Hematopoietic multipotent progenitor cell treated with erythropoietin and hydrocortisone succinate and interleukin-3 and kit ligand, for 6 days (in vitro differentiated cells): Measurements from ENCODE around the gene CLN6.
"Not testable (repeated sequence)": the region's sequence is repeated elsewhere in the genome, so short reads cannot be mapped to it uniquely, and the experiment has no call there.

Source experiments
- DNase-seq: peaks from one replicate; pipeline ENCODE4 v3.0.0-alpha.2; 2015

Gene CLN6

DNA sequence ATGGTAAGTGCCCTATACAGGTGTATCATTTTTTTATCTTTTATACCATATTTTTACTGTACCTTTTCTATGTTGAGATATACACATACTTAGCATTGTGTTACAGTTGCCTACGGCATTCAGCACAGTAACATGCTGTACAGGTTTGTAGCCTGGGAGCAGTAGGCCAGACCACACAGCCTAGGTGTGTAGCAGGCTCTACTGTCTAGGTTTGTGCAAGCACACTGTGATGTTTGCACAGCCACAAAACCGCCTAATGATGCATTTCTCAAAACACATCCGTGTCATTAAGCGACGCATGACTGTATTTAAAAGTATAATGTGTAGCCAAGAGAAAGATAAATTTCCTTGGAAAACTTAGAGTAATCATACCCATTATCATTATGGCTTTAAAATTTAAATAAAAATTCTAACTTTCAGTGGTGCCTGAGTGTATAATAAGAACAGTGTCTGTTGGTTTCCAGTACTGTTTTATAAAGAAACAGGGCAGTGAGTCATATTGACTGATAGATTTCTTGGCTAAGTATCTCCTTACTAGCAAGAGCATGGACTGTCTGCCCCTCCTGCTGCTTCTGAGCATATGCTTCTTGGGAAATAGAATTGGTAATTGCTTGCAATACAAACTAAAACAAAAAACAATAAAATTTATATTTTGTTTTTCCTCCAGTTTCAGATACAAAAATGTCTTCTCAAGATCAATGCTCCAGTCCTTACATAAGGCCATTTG is 42.7 kb downstream of the CLN6 start:
- DNase-seq, result no peak

DNA sequence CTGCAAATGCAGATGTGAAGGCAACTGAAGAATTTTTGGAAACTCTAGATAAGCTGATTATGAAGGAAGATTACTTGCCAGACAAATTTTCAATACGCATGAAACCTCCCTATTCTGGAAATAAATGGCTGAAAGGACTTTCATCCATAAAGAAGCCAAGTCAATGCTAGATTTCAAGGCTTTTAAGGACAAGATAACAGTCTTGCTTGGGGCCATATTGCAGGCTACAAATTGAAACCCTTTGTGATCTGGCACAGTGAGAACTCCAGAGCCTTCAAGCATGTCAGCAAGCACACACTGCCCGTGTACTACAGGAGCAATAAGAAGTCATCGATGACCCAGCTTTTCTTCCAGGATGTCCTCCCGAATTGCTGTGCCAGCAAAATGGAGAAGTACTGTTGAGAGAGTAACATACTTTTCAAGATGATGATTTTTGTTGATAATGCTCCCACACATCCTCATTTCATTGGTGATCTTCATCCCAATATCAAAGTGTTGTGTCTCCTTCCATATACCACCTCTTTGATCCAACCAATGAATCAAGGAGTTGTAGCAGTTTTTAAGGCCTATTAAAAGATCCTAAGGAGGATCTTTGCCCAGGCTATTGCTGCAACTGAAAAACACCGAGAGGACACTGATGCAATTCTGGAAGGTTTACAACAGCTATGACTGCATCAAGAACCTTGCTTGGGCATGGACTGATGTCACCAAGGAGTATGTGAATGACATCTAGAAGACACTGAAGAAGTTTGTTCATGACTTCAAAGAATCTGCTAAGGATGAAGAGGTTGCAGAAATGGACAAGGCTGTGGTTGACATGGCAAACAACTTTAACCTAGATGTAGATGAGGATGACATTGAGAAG is 44.7 kb downstream of the CLN6 start:
- no peak for DNase-seq

DNA sequence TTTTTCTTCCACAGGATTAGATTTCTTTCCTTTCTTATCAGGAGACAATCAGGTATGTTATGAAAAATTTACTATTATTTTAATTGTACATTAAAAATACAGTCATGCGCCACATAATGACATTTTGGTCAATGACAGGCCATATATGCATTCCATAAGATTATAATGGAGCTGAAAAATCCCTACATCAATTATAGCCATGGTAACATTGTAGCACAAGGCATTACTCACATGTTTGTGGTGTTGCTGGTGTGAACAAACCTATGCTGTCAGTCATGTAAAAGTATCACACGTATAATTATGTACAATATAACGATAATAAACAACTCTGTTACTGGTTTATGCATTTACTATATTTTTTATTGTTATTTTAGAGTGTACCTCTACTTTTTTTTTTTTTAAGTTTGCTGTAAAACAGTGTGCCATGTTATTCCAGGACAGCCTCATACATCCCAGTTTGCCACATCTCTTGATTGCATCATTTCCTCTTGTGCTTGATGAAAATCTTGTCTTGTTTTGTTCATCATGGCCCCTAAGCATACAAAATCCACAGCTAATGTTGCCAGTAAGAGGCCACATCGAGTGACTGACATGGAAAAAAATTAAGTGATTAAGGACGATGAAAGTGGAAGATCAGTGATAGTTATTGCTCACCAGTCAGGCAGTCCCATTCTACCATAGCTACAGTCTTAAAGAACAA is 45.8 kb downstream of the CLN6 start:
- no peak for DNase-seq

DNA sequence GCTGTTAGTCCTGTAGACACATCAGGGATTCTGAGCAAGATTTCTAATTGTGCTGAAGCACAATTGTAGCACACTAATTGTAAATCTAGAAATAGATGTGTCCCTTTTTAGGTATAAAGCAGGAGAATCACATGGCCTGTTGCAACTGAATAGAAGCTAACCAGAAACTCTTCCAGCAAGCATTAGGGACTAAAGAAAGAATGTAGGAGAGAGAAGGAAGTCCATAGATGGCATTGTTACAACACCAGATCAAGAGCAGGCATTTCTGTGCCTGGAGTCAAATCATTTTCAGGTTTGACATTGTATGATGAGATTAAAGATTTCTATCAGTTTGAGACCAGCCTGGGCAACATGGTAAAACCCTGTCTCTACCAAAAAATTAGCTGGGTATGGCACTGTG is 51.8 kb downstream of the CLN6 start:
- DNase-seq, result no peak

DNA sequence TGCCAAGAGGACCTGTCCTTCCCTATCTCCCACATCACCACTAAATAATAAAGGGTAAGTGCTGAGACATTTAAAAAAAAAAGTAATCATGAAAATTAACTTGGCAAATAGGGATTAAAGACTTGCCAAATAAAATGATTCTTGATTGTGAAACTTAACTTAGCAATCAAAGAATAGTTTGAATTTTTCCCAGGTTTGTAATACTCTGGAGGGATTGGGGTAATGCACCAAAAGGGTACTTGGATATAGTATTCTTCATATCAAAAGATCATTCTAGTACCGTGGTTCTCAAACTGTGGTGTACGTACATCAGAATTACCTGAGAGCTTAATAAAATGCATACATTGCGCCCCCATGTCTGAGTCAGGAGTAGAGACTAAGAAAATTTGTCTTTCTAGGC is 52.9 kb downstream of the CLN6 start:
- DNase-seq, result no peak

DNA sequence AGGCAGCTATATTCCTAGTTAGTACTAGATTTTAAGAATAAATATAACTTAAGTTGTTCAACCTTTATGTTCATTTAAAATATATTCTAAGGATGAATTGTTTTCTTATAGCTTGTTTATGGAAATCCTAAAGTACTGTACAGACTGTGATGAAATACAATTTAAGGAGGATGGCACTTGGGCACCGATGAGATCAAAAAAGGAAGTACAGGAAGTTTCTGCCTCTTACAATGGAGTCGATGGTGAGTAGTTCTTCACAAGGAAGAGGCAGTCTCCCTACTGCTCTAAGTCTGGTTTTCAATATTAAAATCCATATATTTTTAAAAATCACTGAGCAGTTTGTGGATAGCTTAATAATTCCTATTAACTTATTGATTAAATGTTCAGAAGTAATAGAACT is 54.0 kb downstream of the CLN6 start:
- DNase-seq, result no peak

DNA sequence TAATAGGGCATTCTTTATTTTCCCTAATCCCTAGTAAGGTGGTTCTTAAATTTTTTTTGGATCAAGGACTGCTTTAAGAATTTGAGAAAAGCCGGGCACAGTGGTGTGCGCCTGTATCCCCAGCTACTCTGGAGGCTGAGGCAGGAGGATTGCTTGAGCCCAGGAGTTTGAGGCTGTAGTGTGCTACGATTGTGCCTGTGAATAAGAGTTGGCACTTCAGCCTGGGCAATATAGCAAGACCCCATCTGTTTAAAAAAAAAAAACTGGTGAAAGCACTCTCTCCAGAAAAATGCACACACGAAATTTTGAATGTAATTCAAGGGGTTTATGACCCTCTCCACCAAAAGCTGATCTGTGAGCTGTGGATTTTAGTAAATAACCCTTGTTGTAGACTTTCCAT is 56.4 kb downstream of the CLN6 start:
- DNase-seq, result no peak

DNA sequence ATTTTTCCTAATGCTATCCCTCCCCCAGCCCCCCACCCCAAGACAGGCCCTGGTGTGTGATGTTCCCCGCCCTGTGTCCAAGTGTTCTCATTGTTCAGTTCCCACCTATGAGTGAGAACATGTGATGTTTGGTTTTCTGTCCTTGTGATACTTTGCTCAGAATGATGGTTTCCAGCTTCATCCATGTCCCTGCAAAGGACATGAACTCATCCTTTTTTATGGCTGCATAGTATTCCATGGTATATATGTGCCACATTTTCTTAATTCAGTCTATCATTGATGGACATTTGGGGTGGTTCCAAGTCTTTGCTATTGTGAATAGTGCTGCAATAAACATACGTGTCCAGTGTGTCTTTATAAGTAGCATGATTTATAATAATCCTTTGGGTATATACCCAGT is 57.5 kb downstream of the CLN6 start:
- not testable (repeated sequence) for DNase-seq

DNA sequence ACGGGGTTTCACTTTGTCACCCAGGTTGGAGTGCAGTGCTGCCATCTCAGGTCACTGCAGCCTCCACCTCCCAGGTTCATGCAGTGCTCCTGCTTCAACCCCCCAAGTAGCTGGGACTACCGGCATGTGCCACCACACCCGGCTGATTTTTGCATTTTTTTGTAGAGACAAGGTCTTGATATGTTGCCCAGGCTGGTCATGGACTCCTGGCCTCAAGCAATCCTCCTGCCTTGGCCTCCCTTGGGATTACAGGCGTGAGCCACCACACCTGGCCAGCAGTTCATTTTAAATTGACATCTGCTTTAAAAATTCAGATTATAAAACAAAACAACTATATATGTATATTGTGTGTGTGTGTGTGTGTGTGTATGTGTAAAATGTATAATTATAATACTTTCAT is 62.7 kb downstream of the CLN6 start:
- DNase-seq, result no peak

DNA sequence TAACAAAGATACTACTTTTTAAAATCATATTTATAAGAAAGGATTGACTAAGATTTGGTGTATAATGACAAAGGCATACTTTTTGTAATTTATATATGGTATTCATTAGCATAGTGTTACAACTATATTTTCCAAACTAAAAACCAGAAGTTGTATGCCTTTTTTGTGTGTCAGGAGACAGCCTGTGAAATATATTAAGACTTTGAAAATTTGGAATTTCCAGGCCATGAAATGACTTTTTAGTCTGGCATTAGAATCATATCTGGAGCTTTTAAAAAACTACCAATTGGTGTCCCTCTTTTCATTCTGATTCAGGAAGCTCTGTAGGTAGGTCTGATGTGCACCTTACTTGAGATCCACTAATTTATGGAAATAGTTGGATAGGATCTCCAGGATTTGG is 66.3 kb downstream of the CLN6 start:
- DNase-seq, result no peak

DNA sequence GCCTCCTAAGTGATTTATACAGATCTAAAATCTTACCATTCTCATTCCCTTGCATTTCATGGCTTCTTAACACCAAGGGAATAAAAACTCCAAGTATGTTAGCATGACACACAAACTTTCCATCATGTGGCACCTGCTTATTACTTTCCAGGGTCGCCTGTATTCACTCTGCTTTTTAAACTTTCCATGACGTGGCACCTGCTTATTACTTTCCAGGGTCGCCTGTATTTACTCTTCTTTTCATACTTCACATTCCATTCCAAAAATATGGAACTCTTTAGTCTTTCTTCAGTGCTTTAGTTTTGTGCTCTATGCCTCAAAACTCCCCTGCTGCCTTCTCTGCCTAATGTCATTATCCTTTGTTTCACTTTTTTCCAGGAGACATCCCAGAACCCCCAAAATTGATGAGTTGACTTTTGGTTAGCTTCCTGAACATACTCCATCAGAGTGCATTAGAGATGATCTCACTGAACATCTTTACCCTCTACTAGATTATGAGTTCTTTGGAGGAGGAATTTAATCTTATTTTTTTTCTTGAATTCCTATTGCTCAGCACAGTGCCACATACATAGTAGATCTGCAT is 71.4 kb downstream of the CLN6 start:
- DNase-seq, result no peak

DNA sequence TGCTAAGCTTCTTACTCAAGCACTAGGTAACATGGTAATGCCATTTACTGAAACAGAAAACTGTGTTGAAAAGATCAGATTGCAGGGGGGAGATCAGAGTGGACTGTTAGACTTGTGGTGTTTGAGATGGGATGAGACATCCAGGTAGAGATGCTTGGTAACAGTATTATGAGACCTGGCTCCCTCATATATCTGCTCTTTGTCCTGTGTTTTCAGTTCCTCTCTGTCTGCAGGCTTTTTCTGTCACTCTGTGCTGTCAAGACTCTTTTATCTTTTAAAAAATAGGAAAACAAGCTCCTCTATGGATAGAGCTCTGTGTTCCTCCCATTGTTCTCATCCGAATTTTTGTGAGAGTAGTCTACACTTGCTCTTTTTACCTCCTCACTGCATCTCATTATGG is 72.5 kb downstream of the CLN6 start:
- no peak for DNase-seq
